Activated T-helper 1 cell treated with anti-CD3 and anti-CD28 coated beads, Interleukin-12 subunit alpha, Interleukin-12 subunit beta, Interleukin-2, Interleukin-4 antibody, amounts not matched to agents 30 ng/mL and 10 ng/mL and 1 ng/mL, durations not matched to agents 14 hours and 24 hours and 36 hours (primary cell): Measurements from ENCODE around the gene QSOX1. TPM values are rescaled to one million over a fixed set of nuclear protein-coding genes. Genes with fewer than 3 reads are reported as not detected.

Experiments
- DNase-seq: peaks from one replicate; pipeline ENCODE4 v3.0.0; 2021; ENCODE audit warnings: low spot score
- H3K27ac Mint-ChIP-seq: one replicate; pipeline ENCODE4 v1.8.0; 2021; ENCODE audit warnings: mild to moderate bottlenecking, mixed read lengths
- H3K27me3 Mint-ChIP-seq: one replicate; pipeline ENCODE4 v1.8.0; 2022; ENCODE audit warnings: mild to moderate bottlenecking, moderate library complexity, mixed read lengths; ENCODE audit not compliant: insufficient read depth
- H3K36me3 Mint-ChIP-seq: one replicate; pipeline ENCODE4 v1.8.0; 2021; ENCODE audit warnings: low read depth, mixed read lengths
- H3K4me1 Mint-ChIP-seq: one replicate; pipeline ENCODE4 v1.8.0; 2021; ENCODE audit warnings: low read depth, mixed read lengths
- H3K4me3 Mint-ChIP-seq: one replicate; pipeline ENCODE4 v1.8.0; 2021; ENCODE audit warnings: mild to moderate bottlenecking, moderate library complexity, mixed read lengths
- H3K9me3 Mint-ChIP-seq: one replicate; pipeline ENCODE4 v1.8.0; 2021; ENCODE audit warnings: mixed read lengths
- intact Hi-C: fragments of 100-400 bp; cut with micrococcal nuclease; formaldehyde crosslinking; loops from one replicate; pipeline ENCODE4 v1.15.1; 2024
- total RNA-seq: library from RNA; stranded (reverse); gene quantifications from 2 replicates; pipeline ENCODE4 v1.2.3, GENCODE V29; 2022

Gene QSOX1
- total RNA-seq, 1 donor from 2014 or later: 61.4 TPM

GRCh38 chr1:180233191-180234011, 78.7 kb downstream of the QSOX1 start:
- intact Hi-C loops: no loop called here
- Mint-ChIP-seq H3K36me3 (peaks cover 2% of the 10 kb centered on the region), H3K4me3 (no peak overlapping the region), H3K27me3 (peaks cover 72% of the 10 kb centered on the region), H3K9me3 (no peaks in the 10 kb centered on the region), H3K27ac (no peak overlapping the region), H3K4me1 (peaks cover 22% of the 10 kb centered on the region)
- no peak for DNase-seq

DNA sequence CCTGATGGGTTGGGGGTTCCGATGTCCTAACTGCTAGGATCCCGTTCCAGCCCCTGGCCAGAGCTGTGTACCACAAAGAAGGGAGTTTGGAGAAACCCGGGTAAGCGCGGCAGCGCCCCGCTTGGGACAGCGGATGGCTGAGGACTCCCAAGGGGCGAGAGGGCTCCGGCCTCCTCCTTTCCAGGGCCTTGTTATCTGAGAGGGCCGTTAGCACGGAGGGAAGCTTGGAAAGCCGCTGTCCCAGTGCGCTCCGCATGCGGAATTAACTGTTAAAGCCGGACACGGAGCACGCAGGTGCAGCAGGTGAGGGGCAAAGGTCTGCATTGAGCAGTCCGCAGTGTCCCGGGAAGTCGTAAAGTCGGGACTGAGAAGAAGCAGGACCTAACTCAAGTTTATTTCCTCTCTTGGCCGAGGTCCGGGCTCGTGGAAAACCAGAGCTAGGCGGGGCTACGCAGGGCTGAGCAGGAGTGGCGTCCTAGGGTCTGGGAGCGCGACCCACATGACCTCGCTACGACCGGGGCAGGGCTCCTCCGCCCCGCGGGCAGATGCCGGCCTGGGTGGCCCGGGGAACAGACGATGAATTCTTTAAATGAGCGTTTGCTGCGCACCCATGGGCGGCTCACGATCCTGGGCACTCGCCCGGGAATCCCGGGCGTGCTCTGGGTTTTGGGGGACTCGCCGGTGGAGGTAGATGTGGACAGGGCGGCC, 79.9 kb downstream of the QSOX1 start:
- H3K9me3 Mint-ChIP-seq: no peaks in the 10 kb centered on the region
- H3K27ac Mint-ChIP-seq: peak overlapping the region; percentile 75
- peak overlapping the region; percentile 15 for H3K4me3 Mint-ChIP-seq
- DNase-seq: no peak
- peaks cover 78% of the 10 kb centered on the region for H3K27me3 Mint-ChIP-seq
- intact Hi-C loops: no loop called here
- H3K36me3 Mint-ChIP-seq: peaks cover 1% of the 10 kb centered on the region
- peaks cover 17% of the 10 kb centered on the region for H3K4me1 Mint-ChIP-seq

DNA sequence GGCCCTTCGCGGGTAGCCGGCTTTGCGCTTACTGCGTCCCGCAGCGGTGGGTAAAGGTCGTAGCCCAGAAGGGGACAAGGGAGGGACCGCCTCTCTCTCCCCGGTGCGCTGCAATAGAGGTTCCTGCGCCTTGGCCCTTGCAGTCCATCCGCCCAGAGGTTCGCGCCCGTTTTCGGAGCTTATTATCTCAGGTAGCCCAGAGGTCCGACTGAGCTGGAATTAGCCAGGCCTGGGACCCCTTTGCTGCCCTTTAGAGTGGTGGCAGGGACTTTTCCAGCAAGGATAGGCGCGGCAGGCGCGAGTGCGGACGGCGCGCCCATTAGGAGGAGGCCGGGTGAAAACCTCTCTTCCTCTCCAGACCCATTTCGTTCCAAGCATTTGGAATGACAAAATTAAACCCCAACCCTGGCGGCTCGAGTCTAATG, 80.4 kb downstream of the QSOX1 start:
- Mint-ChIP-seq H3K36me3 (peaks cover 1% of the 10 kb centered on the region), H3K27me3 (peaks cover 83% of the 10 kb centered on the region), H3K27ac (no peak overlapping the region), H3K4me1 (peaks cover 17% of the 10 kb centered on the region), H3K4me3 (no peak overlapping the region), H3K9me3 (no peaks in the 10 kb centered on the region)
- DNase-seq: no peak
- intact Hi-C loops: no loop called here

GRCh38 chr1:180235502-180236239, 81.0 kb downstream of the QSOX1 start:
- intact Hi-C loops: loop anchor here (1.0 kb wide), 1 partner anchor 7 kb away; no protein-coding TSS in a partner anchor
- Mint-ChIP-seq H3K27me3 (peaks cover 84% of the 10 kb centered on the region), H3K4me3 (no peak overlapping the region), H3K9me3 (no peaks in the 10 kb centered on the region), H3K4me1 (peaks cover 17% of the 10 kb centered on the region), H3K36me3 (peaks cover 1% of the 10 kb centered on the region), H3K27ac (peak overlapping the region; percentile 24)
- no peak for DNase-seq

DNA sequence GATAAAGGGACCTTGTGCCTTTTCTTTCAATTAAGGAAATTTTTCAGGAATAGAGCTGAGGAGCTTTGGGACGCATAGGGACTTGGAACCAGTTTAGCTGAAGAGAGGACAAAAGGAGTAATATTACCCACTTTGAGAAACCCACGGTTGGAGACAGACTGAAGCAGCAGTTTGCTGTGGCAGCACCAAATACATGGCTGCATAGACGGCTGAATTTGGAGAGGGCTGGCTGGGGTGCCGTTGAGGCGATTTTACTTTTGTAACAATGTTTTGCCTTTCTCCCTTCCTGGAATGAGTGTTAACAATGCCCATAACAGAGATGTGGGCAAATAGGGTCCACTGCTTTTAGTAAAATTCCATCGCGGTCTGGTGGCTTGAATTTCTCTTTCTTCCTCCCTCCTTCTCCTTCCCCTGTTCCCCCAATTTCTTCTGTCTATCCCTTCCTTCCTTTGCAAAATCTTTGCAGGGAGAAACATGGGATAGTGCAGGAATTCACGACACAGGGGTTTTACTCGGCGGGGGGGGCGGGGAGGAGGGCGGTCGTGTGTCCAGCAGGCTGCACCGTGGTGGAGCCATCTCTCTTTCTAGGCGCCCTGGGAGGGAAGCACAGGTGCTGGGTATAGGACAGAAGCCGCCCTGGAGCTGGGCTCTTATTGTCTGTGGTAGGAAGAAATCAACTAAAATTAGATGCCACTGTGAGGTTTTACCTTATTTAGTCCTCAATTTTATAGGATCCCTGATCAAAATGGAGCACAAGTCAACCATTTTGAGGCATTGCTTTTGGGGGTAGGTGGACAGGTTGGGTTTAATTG, 82.2 kb downstream of the QSOX1 start:
- H3K9me3 Mint-ChIP-seq: no peaks in the 10 kb centered on the region
- no peak overlapping the region for H3K27ac Mint-ChIP-seq
- no peak for DNase-seq
- intact Hi-C loops: loop anchor here (1.0 kb wide), 1 partner anchor 9 kb away; no protein-coding TSS in a partner anchor
- H3K4me3 Mint-ChIP-seq: no peak overlapping the region
- H3K36me3 Mint-ChIP-seq: peaks cover 1% of the 10 kb centered on the region
- H3K4me1 Mint-ChIP-seq: peaks cover 11% of the 10 kb centered on the region
- H3K27me3 Mint-ChIP-seq: peaks cover 89% of the 10 kb centered on the region

DNA sequence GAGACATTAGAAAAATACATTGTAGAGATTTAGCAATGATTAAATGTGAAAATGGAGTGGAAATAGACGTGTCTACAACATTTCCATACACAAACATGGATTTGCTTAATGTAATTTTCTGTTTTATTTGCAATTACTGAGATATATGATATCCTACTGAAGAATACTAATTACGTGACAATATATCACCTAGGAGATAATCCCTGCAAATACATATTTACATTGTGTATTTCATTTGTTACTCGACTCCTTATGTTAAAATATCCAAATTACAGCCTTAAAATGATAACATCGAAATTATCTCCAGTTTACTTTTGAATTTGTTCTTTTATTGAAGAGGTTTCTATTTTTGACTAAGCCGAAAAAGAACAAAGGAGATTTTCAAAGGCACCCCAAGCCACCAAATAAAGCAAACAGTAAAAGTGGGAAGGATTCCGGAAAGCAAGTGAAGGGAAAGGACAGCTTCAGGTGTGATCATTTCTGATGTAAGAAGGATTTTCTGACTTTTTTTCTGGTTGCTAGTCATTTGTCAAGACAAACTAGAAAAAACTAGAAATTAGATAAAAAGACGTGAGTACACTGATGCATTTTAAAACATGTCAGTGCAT, 83.3 kb downstream of the QSOX1 start:
- DNase-seq: no peak
- H3K36me3 Mint-ChIP-seq: peaks cover 1% of the 10 kb centered on the region
- H3K4me1 Mint-ChIP-seq: peaks cover 7% of the 10 kb centered on the region
- no peaks in the 10 kb centered on the region for H3K9me3 Mint-ChIP-seq
- H3K4me3 Mint-ChIP-seq: no peak overlapping the region
- intact Hi-C loops: no loop called here
- H3K27me3 Mint-ChIP-seq: peaks cover 87% of the 10 kb centered on the region
- no peak overlapping the region for H3K27ac Mint-ChIP-seq

- Mint-ChIP-seq H3K27ac (no peak overlapping the region), H3K27me3 (peaks cover 83% of the 10 kb centered on the region), H3K9me3 (no peaks in the 10 kb centered on the region)
These were observed 84.0 kb downstream of the QSOX1 start for GRCh38 chr1:180238675-180239074.

GRCh38 chr1:180239145-180240096, 84.8 kb downstream of the QSOX1 start:
- H3K27ac Mint-ChIP-seq: no peak overlapping the region
- intact Hi-C loops: no loop called here
- no peak for DNase-seq
- no peaks in the 10 kb centered on the region for H3K9me3 Mint-ChIP-seq
- peaks cover 1% of the 10 kb centered on the region for H3K36me3 Mint-ChIP-seq
- H3K27me3 Mint-ChIP-seq: peaks cover 76% of the 10 kb centered on the region
- no peak overlapping the region for H3K4me3 Mint-ChIP-seq
- H3K4me1 Mint-ChIP-seq: peaks cover 2% of the 10 kb centered on the region

More at GRCh38 chr1:180238675-180239074, 84.0 kb downstream of the QSOX1 start:
- no peak for DNase-seq
- intact Hi-C loops: no loop called here
- Mint-ChIP-seq H3K36me3 (peaks cover 1% of the 10 kb centered on the region), H3K4me1 (peaks cover 7% of the 10 kb centered on the region), H3K4me3 (no peak overlapping the region)

DNA sequence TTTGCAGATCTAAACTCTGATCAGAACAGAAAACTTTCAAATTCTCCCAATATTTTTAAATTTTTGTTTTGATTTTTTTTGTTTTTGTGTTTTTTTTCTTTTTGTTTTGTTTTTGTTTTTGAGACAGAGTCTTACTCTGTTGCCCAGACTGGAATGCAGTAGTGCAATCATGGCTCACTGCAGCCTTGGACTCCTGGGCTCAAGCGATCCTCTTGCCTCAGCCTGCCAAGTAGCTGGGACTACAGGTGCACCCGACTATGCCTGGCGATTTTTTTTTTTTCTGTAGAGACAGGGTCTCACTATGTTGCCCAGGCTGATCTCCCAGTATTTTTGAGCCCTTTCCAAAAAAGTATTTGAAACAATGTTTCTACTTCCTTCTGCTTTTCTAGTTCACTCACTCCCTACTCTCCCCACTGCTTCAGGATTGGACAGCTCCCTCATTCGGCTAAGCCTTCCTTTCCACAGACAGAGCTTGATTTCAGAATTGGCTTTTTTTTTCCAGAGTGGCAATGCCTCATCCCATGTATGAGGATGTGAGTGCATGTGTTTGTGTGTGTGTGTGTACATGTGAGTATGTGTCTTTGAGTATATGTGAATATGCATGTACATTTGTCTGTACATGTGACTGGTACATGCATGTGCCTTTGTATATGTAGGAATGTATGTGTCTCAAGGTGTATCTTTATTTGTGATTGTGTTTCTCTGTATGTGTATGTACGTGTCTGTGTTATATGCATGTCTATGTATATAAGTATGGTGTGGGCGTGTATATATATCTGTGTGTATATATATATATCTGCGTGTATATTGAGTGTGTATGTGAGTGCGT, 87.3 kb downstream of the QSOX1 start:
- Mint-ChIP-seq H3K4me1 (no peaks in the 10 kb centered on the region), H3K27me3 (peaks cover 56% of the 10 kb centered on the region), H3K27ac (no peak overlapping the region), H3K9me3 (no peaks in the 10 kb centered on the region), H3K4me3 (no peak overlapping the region), H3K36me3 (peaks cover 1% of the 10 kb centered on the region)
- DNase-seq: no peak
- intact Hi-C loops: no loop called here

DNA sequence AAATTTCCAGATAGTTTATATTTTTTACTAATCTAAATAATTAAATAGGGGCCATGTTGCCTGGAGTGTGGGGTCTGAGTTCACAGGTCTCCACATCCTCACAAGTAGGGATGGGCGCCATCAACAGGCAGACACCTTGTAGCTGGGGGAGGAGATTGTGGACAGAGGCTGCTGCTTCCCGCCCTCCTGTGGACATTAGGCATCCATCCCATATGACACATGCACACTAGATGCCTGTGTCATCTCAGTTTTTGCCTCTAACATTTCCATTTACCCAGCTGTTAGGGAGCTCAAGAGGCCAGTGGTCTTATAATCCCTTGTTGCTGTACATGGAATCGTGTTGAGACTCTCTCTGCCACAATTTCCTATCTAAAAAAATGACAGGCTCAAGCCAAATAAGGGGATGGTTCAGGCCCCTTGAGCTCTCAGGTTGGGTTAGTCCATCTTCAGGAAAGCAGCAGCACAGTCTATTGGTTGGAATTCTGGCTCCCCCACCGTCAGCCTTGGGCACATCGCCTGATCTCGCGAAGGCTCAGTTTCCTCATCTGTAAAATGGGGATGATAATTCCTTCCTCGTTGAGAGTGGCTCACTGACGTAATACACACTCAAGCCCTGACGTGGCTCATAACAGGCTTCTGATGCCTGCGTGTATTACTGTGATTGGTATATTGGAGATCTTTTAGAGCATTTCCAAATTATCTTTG, 89.0 kb downstream of the QSOX1 start:
- Mint-ChIP-seq H3K4me3 (no peak overlapping the region), H3K9me3 (no peaks in the 10 kb centered on the region), H3K36me3 (no peaks in the 10 kb centered on the region), H3K27me3 (peaks cover 40% of the 10 kb centered on the region), H3K4me1 (no peaks in the 10 kb centered on the region), H3K27ac (no peak overlapping the region)
- no peak for DNase-seq
- intact Hi-C loops: no loop called here
